DND-41 (cell line): ENCODE results near the gene TYW5.

Experiments used
- CTCF ChIP-seq: IDR thresholded peaks from 2 replicates; pipeline ENCODE4 v1.5.1; 2012; ENCODE audit warnings: borderline replicate concordance, low read length, moderate library complexity, mild to moderate bottlenecking; ENCODE audit not compliant: poor library complexity, severe bottlenecking; ENCODE audit errors: extremely low read depth
- EZH2 ChIP-seq: IDR thresholded peaks from 3 replicates; pipeline ENCODE4 v1.6.1; 2012; ENCODE audit warnings: borderline replicate concordance, low read depth, mild to moderate bottlenecking, moderate library complexity, low read length, inconsistent platforms; ENCODE audit not compliant: severe bottlenecking

GRCh38 chr2:199932312-199932855 is 22.9 kb downstream of the TYW5 start:
- TF ChIP-seq CTCF, result no peak
- TF ChIP-seq EZH2, result no peak
